ENCODE measurements around the gene SMG6. TPM values are rescaled to one million over a fixed set of nuclear protein-coding genes. Genes with fewer than 3 reads are reported as not detected.

Gene SMG6
- total RNA-seq, 1 experiment from 2014 or later, result 13.5 TPM

DNA sequence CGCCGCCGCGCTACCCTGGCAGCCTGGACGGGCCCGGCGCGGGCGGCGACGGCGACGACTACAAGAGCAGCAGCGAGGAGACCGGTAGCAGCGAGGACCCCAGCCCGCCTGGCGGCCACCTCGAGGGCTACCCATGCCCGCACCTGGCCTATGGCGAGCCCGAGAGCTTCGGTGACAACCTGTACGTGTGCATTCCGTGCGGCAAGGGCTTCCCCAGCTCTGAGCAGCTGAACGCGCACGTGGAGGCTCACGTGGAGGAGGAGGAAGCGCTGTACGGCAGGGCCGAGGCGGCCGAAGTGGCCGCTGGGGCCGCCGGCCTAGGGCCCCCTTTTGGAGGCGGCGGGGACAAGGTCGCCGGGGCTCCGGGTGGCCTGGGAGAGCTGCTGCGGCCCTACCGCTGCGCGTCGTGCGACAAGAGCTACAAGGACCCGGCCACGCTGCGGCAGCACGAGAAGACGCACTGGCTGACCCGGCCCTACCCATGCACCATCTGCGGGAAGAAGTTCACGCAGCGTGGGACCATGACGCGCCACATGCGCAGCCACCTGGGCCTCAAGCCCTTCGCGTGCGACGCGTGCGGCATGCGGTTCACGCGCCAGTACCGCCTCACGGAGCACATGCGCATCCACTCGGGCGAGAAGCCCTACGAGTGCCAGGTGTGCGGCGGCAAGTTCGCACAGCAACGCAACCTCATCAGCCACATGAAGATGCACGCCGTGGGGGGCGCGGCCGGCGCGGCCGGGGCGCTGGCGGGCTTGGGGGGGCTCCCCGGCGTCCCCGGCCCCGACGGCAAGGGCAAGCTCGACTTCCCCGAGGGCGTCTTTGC, 245.6 kb downstream of the SMG6 start:
- Mint-ChIP-seq H3K4me1 (ENCODE audit: low read depth, unreplicated experiment) (no peaks in the 10 kb centered on the region), H3K9me3 (ENCODE audit: low read depth, unreplicated experiment) (no peaks in the 10 kb centered on the region), H3K4me3 (ENCODE audit: low read depth, unreplicated experiment) (no peak overlapping the region), H3K36me3 (ENCODE audit: insufficient read depth, unreplicated experiment) (peaks cover 5% of the 10 kb centered on the region), H3K27ac (ENCODE audit: unreplicated experiment) (no peak overlapping the region), H3K27me3 (ENCODE audit: unreplicated experiment) (peaks cover 10% of the 10 kb centered on the region)
- no peak for TF ChIP-seq CTCF (IDR thresholded peaks at IDR 0.05; ENCODE audit: unreplicated experiment)
- BruUV-seq (replicated peaks), result no TSS peak
- CTCF ChIA-PET, result interaction anchor here (0.5 to 1.7 kb wide), 3 partner anchors 33 to 187 kb away, joined by 3 to 19 read pairs (median 4); no protein-coding TSS in a partner anchor
- DNase-seq, result no peak
- intact Hi-C loops (cut with micrococcal nuclease; ENCODE audit: unreplicated experiment), result loop anchor here (1.0 kb wide), 1 partner anchor 186 kb away; no protein-coding TSS in a partner anchor

DNA sequence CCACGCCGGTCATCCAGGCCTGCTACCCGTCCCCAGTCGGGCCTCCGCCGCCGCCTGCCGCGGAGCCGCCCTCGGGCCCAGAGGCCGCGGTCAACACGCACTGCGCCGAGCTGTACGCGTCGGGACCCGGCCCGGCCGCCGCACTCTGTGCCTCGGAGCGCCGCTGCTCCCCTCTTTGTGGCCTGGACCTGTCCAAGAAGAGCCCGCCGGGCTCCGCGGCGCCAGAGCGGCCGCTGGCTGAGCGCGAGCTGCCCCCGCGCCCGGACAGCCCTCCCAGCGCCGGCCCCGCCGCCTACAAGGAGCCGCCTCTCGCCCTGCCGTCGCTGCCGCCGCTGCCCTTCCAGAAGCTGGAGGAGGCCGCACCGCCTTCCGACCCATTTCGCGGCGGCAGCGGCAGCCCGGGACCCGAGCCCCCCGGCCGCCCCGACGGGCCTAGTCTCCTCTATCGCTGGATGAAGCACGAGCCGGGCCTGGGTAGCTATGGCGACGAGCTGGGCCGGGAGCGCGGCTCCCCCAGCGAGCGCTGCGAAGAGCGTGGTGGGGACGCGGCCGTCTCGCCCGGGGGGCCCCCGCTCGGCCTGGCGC, 246.3 kb downstream of the SMG6 start:
- CTCF ChIA-PET, result no interaction called here
- Mint-ChIP-seq H3K36me3 (ENCODE audit: insufficient read depth, unreplicated experiment) (peaks cover 5% of the 10 kb centered on the region), H3K27ac (ENCODE audit: unreplicated experiment) (no peak overlapping the region), H3K9me3 (ENCODE audit: low read depth, unreplicated experiment) (no peaks in the 10 kb centered on the region), H3K27me3 (ENCODE audit: unreplicated experiment) (peaks cover 17% of the 10 kb centered on the region), H3K4me1 (ENCODE audit: low read depth, unreplicated experiment) (peaks cover under 1% of the 10 kb centered on the region), H3K4me3 (ENCODE audit: low read depth, unreplicated experiment) (no peak overlapping the region)
- DNase-seq, result no peak
- no TSS peak for BruUV-seq (replicated peaks)
- intact Hi-C loops (cut with micrococcal nuclease; ENCODE audit: unreplicated experiment), result no loop called here
- no peak for TF ChIP-seq CTCF (IDR thresholded peaks at IDR 0.05; ENCODE audit: unreplicated experiment)

GRCh38 chr17:2056206-2057174, 247.1 kb downstream of the SMG6 start:
- Mint-ChIP-seq H3K4me3 (ENCODE audit: low read depth, unreplicated experiment) (no peak overlapping the region), H3K27me3 (ENCODE audit: unreplicated experiment) (peaks cover 25% of the 10 kb centered on the region), H3K9me3 (ENCODE audit: low read depth, unreplicated experiment) (no peaks in the 10 kb centered on the region), H3K27ac (ENCODE audit: unreplicated experiment) (no peak overlapping the region), H3K36me3 (ENCODE audit: insufficient read depth, unreplicated experiment) (peaks cover 5% of the 10 kb centered on the region), H3K4me1 (ENCODE audit: low read depth, unreplicated experiment) (peaks cover 8% of the 10 kb centered on the region)
- no TSS peak for BruUV-seq (replicated peaks)
- no peak for TF ChIP-seq CTCF (IDR thresholded peaks at IDR 0.05; ENCODE audit: unreplicated experiment)
- no peak for DNase-seq
- CTCF ChIA-PET, result interaction anchor here (2.6 kb wide), 1 partner anchor 188 kb away, joined by 22 read pairs; no protein-coding TSS in a partner anchor
- intact Hi-C loops (cut with micrococcal nuclease; ENCODE audit: unreplicated experiment), result no loop called here
